HK-2 (cell line): Measurements from ENCODE around the gene CNTNAP2.
"Not testable (repeated sequence)": the region's sequence is repeated elsewhere in the genome, so short reads cannot be mapped to it uniquely, and the experiment has no call there.

Source experiments
- DNase-seq: peaks from one replicate; pipeline ENCODE4 v3.0.0-alpha.2; 2018; ENCODE audit not compliant: unreplicated experiment

CNTNAP2 gene

DNA sequence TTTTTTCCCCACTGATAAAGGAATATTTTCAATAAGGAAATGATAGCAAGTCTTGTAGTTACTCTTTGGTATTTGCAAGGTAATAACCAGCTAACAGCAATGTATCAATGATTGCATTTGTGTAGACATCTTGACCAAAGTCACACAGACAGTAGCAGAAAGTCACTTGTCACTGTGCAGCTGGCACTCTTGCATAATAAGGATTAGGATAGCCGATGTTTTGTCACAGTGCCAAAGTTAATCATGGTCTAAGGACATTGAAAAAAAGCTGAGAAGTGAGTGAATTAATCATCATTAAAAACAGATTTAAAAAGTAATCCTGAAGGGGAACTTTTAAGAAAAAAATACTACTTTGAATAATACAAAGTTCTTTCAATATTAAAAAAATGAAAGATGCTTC is 1639.7 kb downstream of the CNTNAP2 start:
- no peak for DNase-seq

DNA sequence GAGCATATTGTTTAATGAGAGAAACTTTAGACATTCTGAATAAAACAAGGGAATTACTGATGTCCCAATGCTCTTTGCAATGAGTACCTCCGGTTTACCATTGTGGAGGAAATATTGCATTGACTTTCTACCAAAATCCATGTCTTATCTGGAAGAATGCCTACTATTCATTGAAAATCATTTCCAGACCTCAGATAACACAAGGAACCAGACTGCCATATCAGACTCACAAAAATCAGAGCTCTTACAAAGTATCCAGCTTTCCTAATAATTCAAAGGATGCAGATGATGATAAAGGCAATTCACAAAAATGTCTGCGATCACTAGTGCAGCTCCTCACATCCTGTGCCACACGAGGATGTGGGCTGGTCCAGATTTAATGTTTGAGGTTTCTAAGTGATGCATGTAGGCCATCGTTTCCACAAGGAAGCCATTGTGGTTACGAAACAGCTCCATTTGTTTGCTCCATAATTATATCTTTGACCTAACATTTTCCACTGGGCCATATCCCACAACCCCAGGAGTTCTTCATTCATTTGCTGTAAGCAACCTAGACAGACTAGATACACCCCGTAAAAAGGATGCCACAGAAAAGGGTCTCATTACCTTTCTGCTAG is 1642.8 kb downstream of the CNTNAP2 start:
- DNase-seq: no peak

- DNase-seq: no peak
Measured at GRCh38 chr7:147765301-147765700, 1648.7 kb downstream of the CNTNAP2 start.

DNA sequence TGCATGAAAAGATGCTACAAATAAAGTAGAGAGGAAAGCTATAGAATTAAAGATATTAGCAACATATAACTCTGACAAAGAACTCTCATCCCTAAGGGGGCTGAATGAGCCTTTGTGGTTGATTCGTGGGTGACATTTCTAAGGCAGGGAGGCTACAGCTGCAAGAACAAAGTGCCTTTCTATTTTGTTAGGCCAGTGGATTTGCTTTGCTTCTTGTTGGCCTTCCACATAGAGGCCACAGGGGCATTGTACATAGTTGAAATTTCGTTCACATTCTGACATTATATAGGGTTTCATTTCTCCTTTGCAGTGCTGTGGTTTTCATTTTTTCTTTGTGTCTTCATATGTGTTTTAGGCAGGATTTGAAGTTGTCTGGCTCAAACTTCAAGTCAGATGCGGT is 1654.7 kb downstream of the CNTNAP2 start:
- no peak for DNase-seq

DNA sequence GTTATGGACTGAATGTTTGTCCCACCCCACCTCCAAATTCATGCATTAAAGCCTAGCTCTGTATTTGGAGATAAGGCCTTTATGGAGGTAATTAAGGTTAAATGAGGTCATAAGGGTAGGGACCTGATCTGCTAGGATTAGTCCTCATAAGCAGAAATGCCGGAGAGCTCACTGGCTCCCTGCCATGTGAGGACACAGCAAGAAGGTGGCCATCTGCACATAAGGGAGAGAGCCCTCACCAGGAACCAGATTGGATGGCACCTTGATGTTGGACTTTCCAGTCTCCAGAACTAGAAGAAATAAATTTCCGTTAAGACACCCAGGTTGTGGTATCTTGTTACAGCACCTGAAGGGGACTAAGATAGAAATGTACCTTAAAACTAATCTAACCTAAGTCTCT is 1657.9 kb downstream of the CNTNAP2 start:
- DNase-seq: no peak

GRCh38 chr7:147775516-147776284 is 1659.1 kb downstream of the CNTNAP2 start:
- no peak for DNase-seq

GRCh38 chr7:147777309-147777708 is 1660.7 kb downstream of the CNTNAP2 start:
- DNase-seq: no peak

GRCh38 chr7:147779949-147780348 is 1663.3 kb downstream of the CNTNAP2 start:
- no peak for DNase-seq

GRCh38 chr7:147796581-147796980 is 1680.0 kb downstream of the CNTNAP2 start:
- no peak for DNase-seq

DNA sequence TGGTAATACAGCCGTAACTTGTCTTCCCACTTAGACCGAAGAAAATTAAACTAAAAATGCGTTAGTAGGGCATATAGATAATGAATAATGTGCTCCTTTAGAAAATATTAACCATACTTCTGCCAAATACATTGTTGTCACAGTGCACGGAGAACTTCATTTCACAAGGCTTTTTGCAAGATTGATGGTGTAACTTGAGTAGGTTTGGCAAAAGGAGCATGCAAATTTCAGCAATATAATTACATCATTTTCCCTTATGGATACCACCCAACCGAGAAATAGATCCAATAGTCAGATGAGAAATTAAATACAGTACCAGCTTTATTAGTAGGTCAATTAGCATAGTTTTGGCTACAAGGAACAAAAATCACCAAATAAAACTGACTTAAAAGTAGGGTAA is 1681.4 kb downstream of the CNTNAP2 start:
- DNase-seq: no peak

DNA sequence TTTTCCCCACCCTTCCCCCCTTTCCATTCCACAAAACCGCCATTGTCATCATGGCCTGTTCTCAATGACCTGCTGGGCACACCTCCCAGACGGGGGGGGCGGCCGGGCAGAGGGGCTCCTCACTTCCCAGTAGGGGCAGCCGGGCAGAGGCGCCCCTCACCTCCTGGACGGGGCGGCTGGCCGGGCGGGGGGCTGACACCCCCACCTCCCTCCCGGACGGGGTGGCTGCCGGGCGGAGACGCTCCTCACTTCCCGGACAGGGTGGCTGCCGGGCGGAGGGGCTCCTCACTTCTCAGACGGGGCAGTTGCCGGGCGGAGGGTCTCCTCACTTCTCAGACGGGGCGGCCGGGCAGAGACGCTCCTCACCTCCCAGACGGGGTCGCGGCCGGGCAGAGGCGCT is 1685.2 kb downstream of the CNTNAP2 start:
- DNase-seq: not testable (repeated sequence)

DNA sequence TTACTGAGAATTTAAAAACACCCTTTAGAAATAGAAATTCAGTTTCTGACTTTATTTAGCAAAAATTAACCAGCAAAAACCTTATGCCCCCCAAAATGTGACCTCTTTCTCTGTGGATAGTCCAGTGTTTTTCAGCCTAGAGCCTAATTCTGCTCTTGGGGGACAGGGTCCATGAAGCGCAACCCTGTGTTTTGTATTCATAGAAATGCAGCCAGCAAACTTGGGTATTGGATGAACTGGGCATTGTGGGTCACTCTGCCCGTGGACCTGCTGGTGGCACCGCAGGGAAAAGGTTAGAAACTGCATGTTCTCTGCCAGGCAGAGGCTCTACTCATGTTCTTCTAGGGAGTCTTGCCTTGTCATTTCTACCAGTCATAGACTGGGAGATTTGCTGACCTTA is 1686.5 kb downstream of the CNTNAP2 start:
- DNase-seq: no peak

GRCh38 chr7:147803606-147804005 is 1687.0 kb downstream of the CNTNAP2 start:
- DNase-seq: no peak

DNA sequence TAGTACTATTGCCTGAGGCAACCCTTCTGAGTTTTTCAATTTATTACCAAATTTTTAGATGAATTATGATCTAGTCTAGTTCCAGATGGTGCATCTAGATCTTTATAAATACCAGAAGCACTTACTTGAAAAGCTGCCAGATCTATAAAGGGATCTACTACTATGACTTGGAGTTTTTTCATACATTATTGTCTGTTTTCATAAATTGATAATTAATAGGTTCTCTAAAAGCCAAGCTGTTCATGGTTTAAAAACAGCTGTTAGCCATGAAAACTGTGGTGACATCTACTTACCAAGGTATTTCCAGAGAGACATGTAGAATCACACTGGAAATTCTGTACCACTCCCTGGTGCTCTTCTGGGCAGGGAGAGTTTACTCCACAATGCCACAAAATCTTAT is 1687.4 kb downstream of the CNTNAP2 start:
- DNase-seq: no peak

DNA sequence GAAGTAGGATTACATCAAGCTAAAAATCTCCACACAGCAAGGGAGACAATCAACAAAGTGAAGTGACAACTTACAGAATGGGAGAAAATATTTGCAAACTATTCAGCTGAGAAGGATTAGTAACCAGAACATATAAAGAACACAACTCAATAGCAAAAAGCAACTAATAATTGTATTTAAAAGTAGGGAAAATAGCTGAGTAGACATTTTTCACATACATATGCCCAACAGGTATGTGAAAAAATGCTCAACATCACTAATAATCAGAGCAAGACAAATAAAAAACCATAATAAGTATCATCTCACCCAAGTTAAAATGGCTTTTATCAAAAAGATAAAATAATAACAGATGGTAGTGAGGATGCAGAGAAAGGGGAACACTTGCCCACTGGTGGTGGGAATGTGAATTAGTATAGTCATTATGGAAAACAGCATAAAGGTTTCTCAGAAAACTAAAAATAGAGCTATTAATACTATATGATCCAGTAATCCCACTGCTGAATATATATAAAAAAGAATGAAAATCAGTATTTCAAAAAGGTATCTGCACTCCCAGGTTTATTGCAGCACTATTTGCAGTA is 1689.5 kb downstream of the CNTNAP2 start:
- no peak for DNase-seq

- no peak for DNase-seq
Measured at GRCh38 chr7:147809786-147810185, 1693.2 kb downstream of the CNTNAP2 start.

DNA sequence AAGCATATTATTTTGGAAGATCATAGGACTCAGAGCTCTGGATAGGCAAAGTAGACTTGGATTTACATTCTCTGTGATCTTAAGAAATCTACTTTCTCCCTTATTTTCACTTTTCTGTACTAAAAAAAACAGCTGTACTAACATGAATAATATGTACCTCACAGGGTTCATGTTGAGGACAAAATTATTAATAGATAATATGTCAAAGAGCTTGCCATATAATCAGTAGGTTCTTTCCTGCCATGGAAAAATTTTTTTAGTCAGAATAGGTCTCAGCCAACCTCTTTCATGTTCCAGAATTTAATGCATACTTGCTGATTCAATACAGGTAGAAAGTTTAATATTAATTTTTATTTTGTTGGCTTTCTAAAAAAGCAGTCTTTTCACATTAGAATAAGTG is 1693.7 kb downstream of the CNTNAP2 start:
- DNase-seq: no peak

DNA sequence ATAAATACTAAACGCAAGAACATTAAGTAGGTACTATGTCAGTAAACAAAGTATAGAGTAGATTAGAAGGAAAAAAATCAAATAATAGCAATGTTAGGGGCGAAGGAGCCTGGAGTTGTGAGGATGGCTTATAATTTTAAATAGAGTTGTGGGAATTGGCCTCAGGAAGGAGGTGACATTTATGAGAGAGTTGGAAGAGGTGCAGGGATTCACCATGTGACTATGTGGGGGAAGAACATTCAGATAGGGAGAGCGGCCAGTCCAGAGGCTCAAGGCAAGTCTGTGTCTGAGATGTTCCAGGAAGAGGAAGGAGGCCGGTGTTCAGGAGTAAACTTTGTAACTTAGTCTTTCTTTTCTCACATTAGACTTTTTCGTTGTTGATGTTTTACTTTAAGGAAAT is 1695.3 kb downstream of the CNTNAP2 start:
- no peak for DNase-seq

DNA sequence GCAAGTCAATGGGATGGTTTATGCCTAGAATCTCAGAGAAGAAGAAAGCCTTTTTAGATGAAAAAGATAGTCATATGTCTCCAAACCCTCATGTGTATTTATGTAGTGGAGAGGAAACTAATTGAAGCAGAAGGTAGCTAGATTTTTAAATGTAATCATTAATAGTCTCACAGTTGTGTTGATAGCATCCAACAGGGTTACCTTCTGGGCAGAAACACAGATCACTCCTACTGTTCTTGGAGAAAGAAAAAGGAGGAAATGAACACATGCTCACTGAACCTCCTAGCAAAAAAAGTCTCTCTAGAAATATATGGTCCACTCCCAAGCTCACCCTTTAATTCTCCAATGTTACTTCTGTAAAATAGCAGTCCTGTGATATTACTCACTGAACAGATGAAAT is 1696.7 kb downstream of the CNTNAP2 start:
- DNase-seq: no peak

DNA sequence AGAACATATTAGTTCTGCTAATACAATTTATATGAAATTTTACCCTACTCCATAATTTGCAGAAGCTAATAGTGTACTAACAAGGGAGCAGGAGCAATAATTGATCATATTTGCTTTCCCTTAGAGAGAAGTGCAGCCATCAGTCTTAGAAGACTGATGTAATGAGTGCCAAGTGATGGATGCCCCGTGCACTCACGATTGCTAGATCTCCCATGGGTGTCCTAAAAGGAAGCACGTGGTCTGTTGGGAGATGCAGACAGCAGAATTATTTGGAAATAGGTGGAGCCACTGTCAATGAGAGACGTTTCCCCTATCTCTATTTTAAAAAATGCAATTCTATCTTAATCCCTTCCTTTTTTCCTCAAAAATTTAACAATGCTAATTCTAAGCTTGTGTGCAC is 1701.7 kb downstream of the CNTNAP2 start:
- DNase-seq: no peak

- no peak for DNase-seq
Measured at GRCh38 chr7:147824671-147825070, 1708.1 kb downstream of the CNTNAP2 start.

GRCh38 chr7:147829016-147829415 is 1712.4 kb downstream of the CNTNAP2 start:
- no peak for DNase-seq

- DNase-seq: no peak
Measured at GRCh38 chr7:147833557-147833956, 1717.0 kb downstream of the CNTNAP2 start.
